ENCODE results near the gene PSME2. TPM values are rescaled to one million over a fixed set of nuclear protein-coding genes. Genes with fewer than 3 reads are reported as not detected.

The PSME2 gene
- total and polyA plus RNA-seq, 2 of the 13 experiments (the other 11 are each of a cell fraction or from before 2014, with no cell fraction given): 332 to 716 TPM

- TF ChIP-seq TRAFD1 (CRISPR knock-in tag; IDR thresholded peaks at IDR 0.05; ENCODE audit: borderline replicate concordance) (no peak), ZSCAN22 (CRISPR knock-in tag; IDR thresholded peaks at IDR 0.05) (no peak), POLR2A (IDR thresholded peaks at IDR 0.05; ENCODE audit: insufficient read depth in 1 of 2, low read depth in 2 of 2, low read length in 2 of 2) (peak in 1 of 2 experiments; percentile 98; a peak in 2 of 4 replicates), ZFP41 (CRISPR knock-in tag; IDR thresholded peaks at IDR 0.05; ENCODE audit: borderline replicate concordance) (peak; percentile 91; the same call in 1 of the 2 replicates), ZNF513 (CRISPR knock-in tag; conservative IDR thresholded peaks at IDR 0.05) (peak; percentile 99; the same call in 1 of the 2 replicates), ZNF180 (CRISPR knock-in tag; IDR thresholded peaks at IDR 0.05; ENCODE audit: borderline replicate concordance, low read depth) (peak; percentile 95; the same call in 1 of the 2 replicates), GFI1 (CRISPR knock-in tag; IDR thresholded peaks at IDR 0.05; ENCODE audit: borderline replicate concordance) (no peak), ZNF333 (CRISPR knock-in tag; IDR thresholded peaks at IDR 0.05; ENCODE audit: borderline replicate concordance) (no peak), ZNF552 (CRISPR knock-in tag; IDR thresholded peaks at IDR 0.05; ENCODE audit: borderline replicate concordance) (peak; percentile 95; the same call in 1 of the 2 replicates), ZNF639 (CRISPR knock-in tag; conservative IDR thresholded peaks at IDR 0.05) (peak; percentile 84), SRSF9 (IDR thresholded peaks at IDR 0.05; ENCODE audit: borderline replicate concordance, insufficient read depth, low read depth, low read length, poor library complexity, severe bottlenecking) (no peak), ZNF737 (CRISPR knock-in tag; IDR thresholded peaks at IDR 0.05; ENCODE audit: borderline replicate concordance) (no peak), EHMT2 (IDR thresholded peaks at IDR 0.05; ENCODE audit: borderline replicate concordance, low read depth, low read length) (peak; percentile 74; the same call in 1 of the 2 replicates), JARID2 (CRISPR knock-in tag; IDR thresholded peaks at IDR 0.05; ENCODE audit: insufficient replicate concordance) (peak; percentile 93), YEATS4 (CRISPR knock-in tag; IDR thresholded peaks at IDR 0.05; ENCODE audit: borderline replicate concordance) (peak; percentile 98), NFKBIZ (CRISPR knock-in tag; IDR thresholded peaks at IDR 0.05) (peak; percentile 96), EEA1 (CRISPR knock-in tag; IDR thresholded peaks at IDR 0.05; ENCODE audit: borderline replicate concordance) (peak; percentile 91), SOX5 (CRISPR knock-in tag; IDR thresholded peaks at IDR 0.05; ENCODE audit: borderline replicate concordance) (peak; percentile 80; the same call in 1 of the 2 replicates)
- TF ChIP-seq, protein P1, sequence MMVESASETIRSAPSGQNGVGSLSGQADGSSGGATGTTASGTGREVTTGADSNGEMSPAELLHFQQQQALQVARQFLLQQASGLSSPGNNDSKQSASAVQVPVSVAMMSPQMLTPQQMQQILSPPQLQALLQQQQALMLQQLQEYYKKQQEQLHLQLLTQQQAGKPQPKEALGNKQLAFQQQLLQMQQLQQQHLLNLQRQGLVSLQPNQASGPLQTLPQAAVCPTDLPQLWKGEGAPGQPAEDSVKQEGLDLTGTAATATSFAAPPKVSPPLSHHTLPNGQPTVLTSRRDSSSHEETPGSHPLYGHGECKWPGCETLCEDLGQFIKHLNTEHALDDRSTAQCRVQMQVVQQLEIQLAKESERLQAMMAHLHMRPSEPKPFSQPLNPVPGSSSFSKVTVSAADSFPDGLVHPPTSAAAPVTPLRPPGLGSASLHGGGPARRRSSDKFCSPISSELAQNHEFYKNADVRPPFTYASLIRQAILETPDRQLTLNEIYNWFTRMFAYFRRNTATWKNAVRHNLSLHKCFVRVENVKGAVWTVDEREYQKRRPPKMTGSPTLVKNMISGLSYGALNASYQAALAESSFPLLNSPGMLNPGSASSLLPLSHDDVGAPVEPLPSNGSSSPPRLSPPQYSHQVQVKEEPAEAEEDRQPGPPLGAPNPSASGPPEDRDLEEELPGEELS (CRISPR knock-in tag; IDR thresholded peaks at IDR 0.05): peak; percentile 86
Observed at GRCh38 chr14:24093901-24094840, 52.2 kb downstream of the PSME2 start, which contains the start of gene PCK2 (continued).
